CD4-positive, alpha-beta T cell treated with Interleukin-4 for 4 hours (primary cell): ENCODE results near the gene METRN.

Experiments
- DNase-seq: peaks from one replicate; pipeline ENCODE4 v3.0.0-alpha.2; 2020

The METRN gene

DNA sequence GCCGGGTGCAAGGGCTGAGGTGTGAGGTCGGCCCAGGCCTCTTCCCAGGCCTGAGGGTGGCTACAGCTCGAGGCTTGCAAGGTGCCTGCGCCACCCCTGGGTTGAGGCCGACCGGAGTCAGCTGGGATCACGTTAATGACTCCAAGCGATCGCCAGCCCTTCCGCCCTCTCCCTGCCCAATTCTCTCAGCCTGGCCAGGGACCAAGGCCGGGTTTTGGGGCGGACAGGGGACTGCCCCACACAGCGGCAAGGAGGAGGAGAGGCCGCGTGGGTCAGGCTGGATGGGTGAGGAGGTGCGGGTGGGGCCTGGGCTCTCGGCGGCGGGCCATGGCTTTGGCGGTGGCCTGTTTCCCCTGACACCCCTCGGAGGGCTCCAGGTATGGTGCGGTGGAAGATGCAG lies 21.6 kb upstream of the METRN start:
- DNase-seq = no peak

DNA sequence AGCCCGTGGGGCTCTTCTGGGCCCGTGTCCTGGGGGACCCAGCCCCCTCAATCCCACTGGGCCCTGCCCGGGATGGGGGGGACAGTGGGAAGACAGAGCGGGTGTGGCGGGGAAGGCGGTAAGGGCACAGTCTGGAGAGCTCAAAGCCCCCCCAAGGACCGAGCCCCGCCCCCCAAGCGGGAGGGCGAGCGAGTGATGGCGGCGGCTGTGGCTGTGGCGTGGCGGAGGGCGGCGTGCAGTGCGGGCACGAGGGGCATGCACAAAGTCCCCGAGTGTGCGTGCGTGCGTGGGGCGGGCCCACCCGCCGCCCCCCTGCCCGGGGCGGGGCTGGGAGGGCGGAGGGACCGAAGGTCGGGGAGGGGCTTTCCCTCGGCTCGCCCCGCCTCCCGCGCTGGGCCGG lies 21.2 kb upstream of the METRN start:
- no peak for DNase-seq

DNA sequence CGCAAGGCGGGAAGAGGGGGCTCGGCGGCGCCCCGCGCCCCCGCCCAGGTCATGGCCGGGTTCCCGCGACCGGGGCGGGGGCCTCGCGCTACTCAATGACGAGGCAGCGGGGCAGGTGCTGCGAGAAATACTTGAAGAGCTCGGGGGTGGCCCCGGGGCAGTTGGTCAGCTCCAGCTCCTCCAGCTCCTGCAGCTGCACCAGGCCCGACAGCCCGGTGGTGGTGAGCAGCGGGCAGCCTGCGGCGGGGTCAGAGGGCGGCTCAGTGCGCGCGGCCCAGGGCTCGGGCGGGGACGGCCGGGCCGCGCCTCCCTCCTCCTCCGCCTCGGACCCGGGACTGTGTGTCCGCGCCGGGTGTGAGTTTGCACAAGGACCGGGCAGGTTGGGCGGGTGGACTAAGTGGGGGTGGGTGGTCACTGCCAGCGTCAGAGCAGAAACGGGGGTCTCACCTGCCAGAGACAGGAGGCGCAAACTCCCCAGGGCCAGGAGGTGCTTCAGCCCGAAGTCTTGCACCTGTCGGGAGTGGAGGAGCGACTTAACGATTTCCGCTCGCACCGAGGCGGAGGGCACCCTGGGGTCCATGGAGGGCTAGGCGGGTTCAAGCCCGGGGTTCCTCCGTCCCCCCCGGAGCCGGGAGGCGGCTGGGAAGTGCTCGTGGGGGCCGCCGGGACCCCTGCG lies 20.6 kb upstream of the METRN start:
- no peak for DNase-seq

DNA sequence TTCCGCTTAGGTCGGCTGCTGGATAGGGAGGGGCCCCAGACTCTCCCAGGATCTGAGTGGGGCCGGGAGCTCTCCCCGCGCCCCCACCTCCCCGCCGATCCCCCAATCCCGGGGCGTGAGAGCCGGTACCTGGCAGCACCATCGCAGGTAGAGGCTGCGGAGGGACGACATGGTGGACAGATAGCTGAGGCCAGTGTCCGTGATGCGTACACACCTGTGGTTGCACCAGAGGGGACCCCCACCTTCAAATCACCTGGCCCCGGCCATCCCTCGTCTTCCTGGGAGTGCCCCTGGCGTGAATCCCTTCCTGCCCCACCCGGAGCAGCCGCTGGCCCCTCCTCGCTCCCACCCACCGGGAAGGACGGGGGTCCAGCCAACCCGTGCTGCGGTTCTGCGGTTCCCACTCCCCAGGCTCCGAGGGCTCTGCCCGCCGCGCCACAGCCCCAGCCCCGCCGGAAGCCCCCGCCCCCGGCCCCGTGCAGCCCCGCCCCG lies 20.0 kb upstream of the METRN start:
- DNase-seq = no peak

DNA sequence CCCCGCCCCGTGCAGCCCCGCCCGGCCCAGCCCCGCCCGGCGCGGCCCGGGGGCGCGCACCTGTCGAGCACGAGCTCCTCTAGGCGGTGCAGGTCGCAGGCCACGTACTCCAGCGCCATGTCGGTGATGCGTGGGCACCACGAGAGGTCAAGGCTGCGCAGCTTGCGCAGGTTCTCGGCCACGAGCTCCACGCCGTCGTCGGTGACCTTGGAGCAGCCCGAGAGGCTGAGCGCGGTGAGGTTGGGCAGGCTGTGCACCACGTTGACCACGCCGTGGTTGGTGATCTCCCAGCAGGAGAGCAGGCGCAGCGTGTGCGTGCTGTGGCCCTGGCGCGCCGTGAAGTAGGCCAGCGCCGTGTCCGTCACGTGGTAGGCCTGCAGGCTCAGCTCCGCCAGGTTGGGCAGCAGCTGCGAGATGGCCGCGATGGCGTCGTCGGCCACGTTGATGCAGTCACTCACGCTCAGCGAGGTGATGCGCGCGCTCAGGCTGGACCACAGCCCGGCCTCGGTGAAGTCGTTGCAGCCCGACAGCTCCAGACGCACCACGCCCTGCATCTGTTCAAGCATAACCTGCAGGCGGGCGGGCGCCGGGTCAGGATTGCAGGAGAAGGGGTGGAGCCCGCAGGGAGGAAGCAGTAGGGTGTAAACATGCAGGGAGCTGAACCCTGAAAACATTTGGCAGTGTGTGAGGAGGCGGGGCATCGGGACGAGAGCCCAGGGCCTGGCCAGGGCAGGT lies 19.4 kb upstream of the METRN start:
- peak; percentile 67 for DNase-seq

DNA sequence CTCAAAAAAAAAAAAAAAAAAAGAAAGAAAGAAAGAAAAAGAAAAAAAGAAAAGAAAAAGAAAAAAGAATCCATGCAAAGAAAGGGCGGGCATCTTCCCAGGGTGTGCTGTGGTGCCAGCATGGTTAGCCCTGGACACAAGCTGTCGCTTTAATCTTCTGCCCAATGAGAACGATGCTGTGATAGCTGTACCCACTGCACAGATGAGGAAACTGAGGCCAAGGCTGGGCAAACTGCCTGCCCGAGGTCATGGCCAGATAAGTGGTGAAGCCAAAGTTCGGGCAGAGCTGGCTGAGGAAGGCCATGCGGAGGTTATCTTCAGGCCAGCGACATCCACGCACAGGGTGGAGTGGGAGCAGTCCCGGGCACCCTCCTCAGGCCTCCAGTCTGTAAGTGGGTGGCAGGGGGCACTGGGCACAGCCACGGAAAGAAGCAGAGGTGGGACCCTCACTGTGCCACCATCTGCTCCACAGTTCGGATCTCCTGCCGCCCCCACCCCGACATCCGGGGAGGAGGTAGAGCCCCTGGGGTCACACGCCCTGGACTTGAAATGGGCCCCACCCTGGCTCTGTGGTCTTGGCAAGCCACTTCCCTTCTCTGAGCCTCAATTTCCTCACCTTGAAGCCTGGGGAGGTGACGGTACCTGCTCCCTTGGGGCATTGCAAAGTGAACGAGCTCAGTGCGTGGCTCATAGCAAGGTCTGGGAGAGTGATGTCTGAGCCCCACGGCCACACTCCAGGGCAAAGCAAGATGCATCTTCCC lies 15.8 kb upstream of the METRN start:
- no peak for DNase-seq

DNA sequence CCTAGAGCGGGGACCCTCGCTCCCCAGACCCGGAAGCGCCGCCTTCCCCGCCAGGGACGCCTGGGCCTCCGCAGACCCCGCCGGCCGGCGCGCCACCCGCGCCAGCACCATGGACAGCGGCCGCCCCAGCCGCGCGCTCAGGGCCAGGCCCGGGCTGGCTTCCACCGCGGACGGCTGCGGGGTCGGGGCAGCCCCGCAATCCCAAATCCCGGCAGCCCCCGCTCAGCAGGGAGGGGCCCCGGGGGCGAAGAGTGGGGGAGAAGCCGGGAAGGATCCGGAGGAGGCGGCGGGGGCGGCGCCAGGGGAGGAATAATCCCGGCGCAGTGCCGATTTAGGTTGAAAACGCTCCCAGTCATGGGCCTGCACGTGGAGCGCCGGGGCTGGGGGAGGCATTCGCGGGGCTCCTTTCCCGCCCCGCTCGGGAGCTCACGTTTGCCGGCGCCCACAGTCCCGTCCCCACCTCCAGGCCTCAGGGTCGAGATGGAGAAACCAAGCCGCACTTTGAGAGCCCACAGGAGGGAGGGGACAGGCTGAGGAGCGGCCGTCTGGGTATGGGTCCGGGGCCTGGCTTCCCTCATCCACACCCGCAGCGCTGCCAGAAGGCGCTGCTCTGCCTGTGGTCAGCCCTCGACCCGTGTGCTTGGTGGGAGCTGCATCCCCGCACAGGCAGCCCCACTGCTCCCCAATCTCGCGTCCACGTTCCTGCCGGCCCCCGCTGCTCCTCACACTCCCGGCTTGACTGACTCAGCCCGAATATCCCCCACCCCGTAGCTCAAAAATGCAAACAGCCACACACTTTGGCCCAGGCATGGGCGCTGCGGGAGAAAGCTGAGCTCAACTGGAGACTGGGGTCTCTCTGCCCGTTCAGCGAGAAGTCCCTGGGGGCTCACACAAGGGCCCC lies 14.0 kb upstream of the METRN start:
- DNase-seq = no peak

DNA sequence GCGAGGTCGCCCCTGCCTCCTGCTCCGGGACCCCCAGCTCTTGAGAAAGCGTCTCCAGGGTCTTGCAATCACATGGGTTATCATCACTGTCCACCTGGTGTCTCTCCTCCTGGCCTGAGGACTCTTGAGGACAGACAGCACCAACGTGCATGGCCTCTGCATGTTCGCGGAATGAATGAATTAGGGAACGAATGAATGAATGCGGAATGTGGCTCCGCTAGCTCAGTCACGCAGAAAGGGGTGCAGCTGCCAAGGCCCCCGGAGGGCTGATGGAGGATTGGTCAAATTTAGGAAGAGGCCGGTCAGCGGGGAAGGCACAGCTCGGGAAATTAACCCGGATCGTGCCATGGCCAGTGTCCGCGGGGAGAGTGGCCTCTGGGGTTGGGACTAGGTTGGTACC lies 12.6 kb upstream of the METRN start:
- DNase-seq = no peak

DNA sequence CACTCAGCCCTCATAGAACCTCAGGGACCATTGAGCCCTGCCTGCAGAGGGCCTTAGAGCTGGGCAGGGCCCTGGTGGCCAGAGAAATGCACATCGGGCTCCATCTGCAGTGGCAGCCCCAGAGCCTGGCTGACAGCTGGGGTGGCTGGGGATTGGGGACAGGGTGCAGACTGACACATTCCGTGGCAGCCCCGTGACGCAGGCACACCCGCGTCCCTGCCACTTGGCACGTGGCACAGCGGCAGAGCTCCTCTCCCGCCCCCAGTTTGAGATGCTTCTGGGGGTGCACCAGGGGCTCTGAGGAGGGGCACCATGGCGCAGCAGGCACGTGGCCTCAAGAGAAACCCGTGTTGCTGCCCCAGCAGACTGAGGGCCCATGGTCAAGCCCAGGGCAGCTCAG lies 11.5 kb upstream of the METRN start:
- DNase-seq = no peak

DNA sequence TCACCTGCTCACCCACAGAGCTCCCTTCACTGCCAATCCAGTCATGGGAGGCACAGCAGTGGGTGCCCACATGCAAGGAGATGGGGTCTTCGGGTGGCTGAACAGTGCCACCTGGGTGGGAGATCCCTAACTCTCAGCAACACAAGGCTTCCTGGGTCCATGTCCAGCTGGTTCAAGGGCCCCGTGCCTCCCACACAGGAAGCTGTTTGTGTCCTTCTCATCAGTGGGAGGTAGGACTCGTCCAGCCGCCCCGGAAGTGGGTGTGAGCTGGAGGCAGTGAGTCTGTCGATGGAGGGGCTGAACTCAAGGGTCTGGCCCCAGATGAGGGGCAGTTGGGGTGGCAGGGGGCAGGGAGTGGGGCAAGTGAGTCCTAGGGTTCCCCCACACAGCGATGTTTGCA lies 10.9 kb upstream of the METRN start:
- DNase-seq = no peak

DNA sequence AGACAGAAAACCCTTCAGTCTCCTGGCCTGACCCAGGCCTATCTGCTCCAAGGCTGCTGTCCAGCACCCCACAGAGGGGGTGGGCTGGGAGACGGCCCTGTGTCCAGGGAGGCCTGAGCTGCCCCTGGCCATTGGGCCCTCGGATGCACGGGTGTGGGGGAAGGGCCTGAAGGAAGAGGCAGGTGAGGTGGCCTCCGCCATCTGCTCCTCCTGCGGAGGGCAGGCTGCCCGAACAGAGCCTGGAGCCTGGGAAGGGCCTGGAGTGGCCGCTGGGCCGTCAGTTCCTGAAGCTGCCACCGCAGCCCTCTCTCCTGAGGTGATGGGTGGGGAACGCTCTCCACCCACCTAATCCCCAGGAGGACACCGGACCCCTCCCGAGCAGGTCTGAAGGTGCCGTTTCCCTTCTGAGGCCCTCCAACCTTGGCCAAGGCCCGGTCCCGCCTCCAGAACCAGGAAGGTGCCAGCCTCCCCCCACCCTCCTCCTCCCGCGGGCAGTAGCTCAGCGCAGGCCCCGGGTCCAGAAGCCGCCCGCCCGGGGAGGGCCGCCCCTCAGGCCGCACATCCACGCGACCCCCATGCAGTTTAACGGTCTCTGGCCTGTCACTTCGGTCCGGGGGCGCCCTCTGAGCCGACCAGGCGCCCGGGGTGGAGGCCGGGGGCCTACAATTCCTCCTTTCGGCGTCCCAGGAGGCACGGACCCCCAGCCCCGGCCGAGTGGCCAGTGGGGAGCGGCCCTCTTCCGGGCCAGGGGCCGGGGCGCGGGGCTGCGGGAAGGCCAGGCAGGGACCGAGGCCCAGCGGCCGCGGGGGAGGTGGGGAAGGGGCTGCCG lies 10.2 kb upstream of the METRN start:
- no peak for DNase-seq

DNA sequence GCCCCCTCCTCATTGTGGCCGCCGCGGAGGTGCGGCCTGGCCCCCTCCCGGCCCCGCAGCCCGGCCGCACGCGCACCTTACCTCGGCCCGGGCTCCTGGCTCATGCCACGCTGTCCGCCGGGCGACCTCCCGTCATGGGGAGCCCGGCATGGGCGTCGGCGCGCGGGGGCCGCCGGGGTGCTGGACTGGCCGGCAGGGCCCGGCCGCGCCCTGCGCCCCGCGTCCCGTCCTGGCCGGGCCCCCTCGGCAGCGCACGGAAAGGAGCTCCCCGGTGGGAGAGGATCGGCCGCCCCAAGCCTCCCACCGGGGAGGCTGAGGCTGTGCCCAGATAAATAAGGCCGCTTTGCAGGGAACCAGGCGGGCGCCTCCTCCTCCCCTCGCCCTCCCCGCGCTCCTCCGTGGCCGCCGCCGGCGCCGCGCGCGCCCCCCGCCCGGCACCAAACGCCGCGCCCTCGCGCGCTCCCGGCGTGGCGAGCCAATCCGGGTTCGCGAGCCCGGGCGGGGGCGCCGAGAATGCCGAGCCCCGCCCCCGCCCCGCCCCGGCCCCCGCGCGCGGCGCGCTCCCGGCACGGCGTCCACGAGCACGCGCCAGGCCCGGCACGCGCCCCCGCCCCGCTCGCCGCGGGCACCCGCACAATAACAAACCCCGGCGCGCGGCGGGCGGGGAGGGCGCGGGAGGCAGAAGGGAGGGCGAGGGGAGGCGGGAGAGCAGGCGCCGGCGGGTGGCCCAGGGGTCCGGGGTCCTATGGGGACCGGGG lies 9.3 kb upstream of the METRN start, which contains the start of gene FBXL16:
Gene FBXL16, minus strand, starts transcription at position 371 of the 758 bp plus-strand sequence. CDS start 8,396 bp downstream, outside the sequence.
- DNase-seq = no peak

DNA sequence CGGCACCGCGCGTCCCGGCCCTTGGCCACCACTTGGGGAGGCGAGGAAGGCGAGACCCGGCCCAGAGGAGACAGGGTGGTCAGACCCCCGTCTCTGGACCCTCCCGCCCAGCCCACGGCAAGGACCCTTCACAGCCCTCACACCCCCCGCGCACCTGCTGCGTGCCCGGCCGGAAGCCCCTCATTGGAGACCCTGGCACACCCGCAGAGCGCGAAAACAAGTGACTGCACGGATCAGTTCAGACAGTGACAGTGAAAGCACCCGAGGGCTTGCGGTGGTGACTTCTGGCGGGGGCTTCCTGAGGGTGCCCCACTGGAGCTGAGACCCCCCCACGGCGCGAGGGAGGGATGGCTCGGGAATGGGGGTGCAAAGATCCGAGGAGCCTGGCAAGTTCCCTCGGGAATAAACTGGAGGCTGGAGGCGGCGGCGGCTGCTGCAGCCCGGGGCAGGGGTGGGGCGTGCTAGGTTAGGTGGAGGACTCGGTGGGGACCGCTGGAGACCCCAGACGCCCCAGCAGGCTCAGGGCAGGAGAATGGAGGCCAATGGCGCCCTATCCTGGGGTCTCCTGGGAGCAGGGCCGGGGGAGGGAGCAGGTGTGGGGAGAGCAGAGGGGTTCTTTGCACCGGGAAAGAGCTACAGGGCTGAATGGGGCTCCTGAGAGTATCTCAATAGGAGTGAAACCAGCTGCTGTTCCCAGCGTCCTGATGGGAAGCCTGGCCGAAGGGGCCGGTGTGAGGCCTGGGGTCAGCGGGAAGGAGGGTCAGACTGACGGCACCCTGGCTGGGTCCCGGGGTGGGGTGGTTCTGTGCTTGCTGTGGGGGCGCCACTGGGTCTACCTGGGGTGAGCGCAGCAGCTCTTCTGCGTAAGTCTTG lies 8.5 kb upstream of the METRN start:
- DNase-seq = no peak

DNA sequence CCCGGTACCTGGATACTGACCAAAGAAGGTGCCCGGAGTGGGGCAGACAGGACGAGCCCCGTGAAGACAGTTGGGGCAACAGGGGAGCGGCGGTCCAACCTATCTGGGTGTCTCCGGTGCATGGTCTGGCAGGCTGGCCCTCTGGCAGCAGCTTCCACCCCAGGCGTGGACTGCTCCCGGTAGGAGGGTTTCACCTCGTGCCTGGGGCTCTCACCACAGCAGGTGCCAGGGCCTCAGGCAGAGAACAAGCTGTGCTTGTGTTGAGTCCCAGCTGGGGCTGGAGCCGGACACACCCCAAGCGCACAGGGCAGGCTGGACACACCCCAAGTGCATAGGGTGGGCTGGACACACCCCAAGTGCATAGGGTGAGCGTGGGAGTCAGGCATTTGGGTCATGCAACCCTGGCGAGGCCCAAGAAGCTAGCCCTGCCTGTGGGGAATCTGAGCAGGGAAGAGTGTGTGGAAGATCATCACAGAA lies 7.8 kb upstream of the METRN start:
- no peak for DNase-seq

DNA sequence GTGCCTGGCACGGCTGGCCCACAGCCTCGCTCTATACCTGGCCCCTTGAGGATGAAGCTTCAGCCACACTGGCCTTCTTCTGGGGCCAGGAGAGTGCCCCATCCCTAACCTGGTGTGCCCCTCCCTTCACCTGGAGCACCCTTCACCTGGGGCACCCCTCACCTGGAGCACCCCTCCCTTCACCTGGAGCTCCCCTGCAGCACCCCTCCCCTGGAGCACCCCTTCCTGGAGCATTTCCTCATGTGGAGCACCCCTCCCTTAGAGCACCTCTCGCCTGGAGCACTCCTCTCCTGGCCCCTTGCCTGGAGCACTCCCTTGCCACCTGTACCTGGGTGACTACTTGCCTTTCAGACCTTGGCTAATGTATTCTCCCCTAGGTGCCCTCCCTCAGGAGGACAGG lies 6.9 kb upstream of the METRN start:
- DNase-seq = no peak

DNA sequence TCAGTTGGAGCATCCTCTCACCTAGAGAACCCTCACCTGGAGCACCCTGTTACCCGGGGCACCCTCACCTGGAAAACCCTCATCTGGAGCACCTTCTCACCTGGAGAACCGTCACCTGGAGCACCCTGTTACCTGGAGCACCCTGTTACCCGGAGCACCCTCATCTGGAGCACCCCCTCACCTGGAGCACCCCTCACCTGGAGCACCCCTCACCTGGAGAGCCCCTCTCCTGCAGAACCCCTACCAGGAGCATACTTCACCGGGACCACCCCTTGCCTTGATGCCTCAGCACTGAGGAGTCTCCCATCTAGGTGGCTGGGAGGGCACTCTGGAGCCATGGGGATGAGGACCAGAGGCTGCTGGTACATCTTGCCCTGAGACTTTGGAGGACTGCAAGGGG lies 6.0 kb upstream of the METRN start:
- DNase-seq = no peak

DNA sequence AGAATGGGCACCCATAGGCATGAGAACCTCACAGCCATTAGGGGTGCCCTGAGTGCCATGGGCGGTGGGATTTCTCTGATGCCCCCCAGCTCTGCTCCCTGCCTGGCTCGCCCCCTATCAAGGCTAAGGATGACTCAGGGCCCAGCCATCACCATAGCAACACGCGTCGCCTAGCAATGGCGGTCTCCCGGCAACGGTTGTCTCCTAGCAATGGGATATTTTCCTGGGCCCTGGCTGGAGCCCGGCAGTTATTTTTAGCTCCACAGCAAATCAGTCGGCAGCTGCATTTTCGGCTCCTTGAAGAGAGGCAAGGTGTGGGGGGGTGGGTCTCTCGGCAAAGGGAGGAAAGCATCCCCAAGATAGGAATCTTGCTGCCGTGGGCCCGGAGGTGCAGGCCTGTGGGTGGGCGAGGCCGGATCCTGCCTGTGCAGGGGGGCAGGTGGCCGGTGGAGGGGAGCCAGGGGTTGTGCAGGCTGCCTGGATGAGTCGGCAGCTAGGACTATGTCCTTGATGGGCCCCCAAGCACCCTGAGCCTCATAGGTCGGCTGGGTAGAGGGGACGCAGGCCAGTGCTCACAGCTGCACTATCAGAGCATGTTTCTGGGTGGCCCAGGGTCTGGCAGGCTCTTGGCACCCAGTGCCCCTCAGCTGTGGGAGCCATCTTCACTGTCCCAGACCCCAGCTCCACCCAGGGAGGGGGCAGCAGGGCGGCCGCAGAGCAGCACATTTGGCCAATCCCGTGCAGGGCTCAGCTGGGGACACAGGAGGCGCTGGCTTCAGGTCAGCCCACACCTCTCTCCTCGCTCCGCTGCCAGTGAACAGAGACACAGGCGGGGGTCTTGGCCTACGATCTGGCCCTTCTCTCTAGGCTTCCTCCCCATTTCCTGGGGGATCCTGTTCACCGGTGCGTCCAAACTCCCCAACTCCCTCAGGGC lies 5.1 kb upstream of the METRN start:
- DNase-seq = no peak

DNA sequence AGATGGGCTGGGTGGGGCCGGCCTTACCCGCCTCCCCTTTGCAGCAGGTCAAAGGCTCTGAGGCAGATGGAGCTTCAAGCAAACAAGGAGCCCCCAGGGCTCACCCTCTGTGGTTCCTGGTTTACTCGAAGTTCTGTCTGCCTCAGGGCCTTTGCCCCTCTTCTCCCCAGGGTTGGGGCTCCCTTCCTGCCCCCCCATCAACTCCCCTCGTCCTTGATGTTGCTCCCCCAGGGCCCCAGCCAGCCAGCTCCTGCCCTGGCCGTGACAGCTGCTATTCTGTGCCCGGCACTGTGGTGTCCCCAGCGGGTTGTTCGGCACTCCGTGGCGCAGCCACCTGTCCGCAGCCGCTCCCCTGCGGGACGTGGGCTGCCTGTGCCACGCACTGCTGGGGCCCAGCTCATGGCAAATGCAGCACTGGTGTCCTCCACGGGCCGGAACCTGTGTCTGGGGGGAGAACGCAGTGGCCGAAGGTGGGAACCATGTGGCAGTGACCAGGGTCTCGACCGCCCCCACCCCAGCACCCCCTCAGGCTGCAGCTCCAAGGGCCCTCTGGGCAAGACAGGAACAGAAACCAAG lies 4.3 kb upstream of the METRN start:
- no peak for DNase-seq
